HepG2 (cell line): ENCODE data around the gene TEAD4. TPM values are rescaled to one million over a fixed set of nuclear protein-coding genes. Genes with fewer than 3 reads are reported as not detected.

Source experiments
- ATF4 ChIP-seq, 2 experiments: fragments of 450-650 bp in 1 of 2; sonication (generic) in 1 of 2; formaldehyde crosslinking; IDR thresholded peaks; 2 replicates each; pipeline versions ENCODE4 v1.5.0 to v1.8.0; 2020 to 2022; ENCODE audit warnings: mild to moderate bottlenecking in 1 of 2, missing genetic modification reagents in 1 of 2
- GPN1 ChIP-seq: sonication (generic); formaldehyde crosslinking; IDR thresholded peaks from 2 replicates; pipeline ENCODE4 v1.5.1; 2020; ENCODE audit warnings: missing genetic modification reagents, borderline replicate concordance
- GTF3A ChIP-seq: sonication (generic); formaldehyde crosslinking; conservative IDR thresholded peaks from 2 replicates; pipeline ENCODE4 v1.4.0; 2020; ENCODE audit warnings: mild to moderate bottlenecking, missing genetic modification reagents
- JARID2 ChIP-seq: sonication (generic); formaldehyde crosslinking; IDR thresholded peaks from 2 replicates; pipeline ENCODE4 v1.8.1; 2023; ENCODE audit warnings: missing genetic modification reagents, inconsistent platforms; ENCODE audit not compliant: insufficient replicate concordance
- KLF15 ChIP-seq: sonication (generic); formaldehyde crosslinking; IDR thresholded peaks from 2 replicates; pipeline ENCODE4 v1.8.1; 2023; ENCODE audit warnings: borderline replicate concordance, mild to moderate bottlenecking, inconsistent platforms, missing genetic modification reagents, mixed read lengths
- KMT2B ChIP-seq: IDR thresholded peaks from 2 replicates; pipeline ENCODE4 v1.6.1; 2016; ENCODE audit warnings: missing genetic modification reagents, missing compliant biosample characterization
- LRRFIP1 ChIP-seq: sonication (generic); formaldehyde crosslinking; conservative IDR thresholded peaks from 2 replicates; pipeline ENCODE4 v1.4.0; 2020; ENCODE audit warnings: missing genetic modification reagents
- NAIF1 ChIP-seq: sonication (generic); formaldehyde crosslinking; IDR thresholded peaks from 2 replicates; pipeline ENCODE4 v1.5.0; 2020; ENCODE audit warnings: mild to moderate bottlenecking, missing genetic modification reagents, borderline replicate concordance
- NR1H2 ChIP-seq: sonication (generic); formaldehyde crosslinking; IDR thresholded peaks from 2 replicates; pipeline ENCODE4 v1.8.1; 2022; ENCODE audit warnings: low read depth, missing genetic modification reagents, borderline replicate concordance
- POLR2A ChIP-seq, 2 experiments: IDR thresholded peaks; 2 replicates each; pipeline ENCODE4 v1.6.1; 2011; ENCODE audit warnings: low read depth in 2 of 2, low read length in 2 of 2, mild to moderate bottlenecking in 1 of 2, moderate library complexity in 1 of 2; ENCODE audit not compliant: insufficient read depth in 1 of 2
- RBFOX2 ChIP-seq: fragments of 200-400 bp; formaldehyde crosslinking; IDR thresholded peaks from 2 replicates; pipeline ENCODE4 v1.6.1; 2017; ENCODE audit warnings: low read depth, mild to moderate bottlenecking, low read length
- SIN3A ChIP-seq: IDR thresholded peaks from 2 replicates; pipeline ENCODE4 v1.6.1; 2011; ENCODE audit warnings: low read depth, mild to moderate bottlenecking, control low read depth, low read length, borderline replicate concordance
- TCF7 ChIP-seq: sonication (generic); IDR thresholded peaks from 2 replicates; pipeline ENCODE4 v1.6.1; 2016; ENCODE audit warnings: antibody characterized with exemption, low read depth
- ZNF207 ChIP-seq: fragments of 450-650 bp; IDR thresholded peaks from 2 replicates; pipeline ENCODE4 v1.6.1; 2016; ENCODE audit warnings: antibody characterized with exemption, borderline replicate concordance
- ZNF281 ChIP-seq: sonication (generic); formaldehyde crosslinking; IDR thresholded peaks from 2 replicates; pipeline ENCODE4 v1.4.0; 2020; ENCODE audit warnings: missing genetic modification reagents, borderline replicate concordance
- ZNF3 ChIP-seq: IDR thresholded peaks from 2 replicates; pipeline ENCODE4 v1.7.0; 2017; ENCODE audit warnings: inconsistent platforms
- ZNF609 ChIP-seq: sonication (generic); formaldehyde crosslinking; IDR thresholded peaks from 2 replicates; pipeline ENCODE4 v1.4.0; 2020; ENCODE audit warnings: mild to moderate bottlenecking, missing genetic modification reagents, borderline replicate concordance
- ZNF747 ChIP-seq: sonication (generic); formaldehyde crosslinking; IDR thresholded peaks from 2 replicates; pipeline ENCODE4 v1.8.1; 2023; ENCODE audit warnings: missing genetic modification reagents, mild to moderate bottlenecking, borderline replicate concordance
- ZNF878 ChIP-seq: sonication (generic); formaldehyde crosslinking; IDR thresholded peaks from 2 replicates; pipeline ENCODE4 v1.8.1; 2023; ENCODE audit warnings: mild to moderate bottlenecking, missing genetic modification reagents, moderate library complexity
- polyA plus RNA-seq, 8 experiments: library from polyadenylated mRNA; depleted of rRNA in 3 of 8; stranded (reverse) in 7 of 8; unstranded in 1 of 8; fragments of >200 nt; fragmentation: Illumina TruSeq in 4 of 8; extraction: Trizol in 4 of 8; gene quantifications; 2 replicates each; pipeline versions ENCODE4 v1.2.1 to v1.2.3, GENCODE V29; 2011 to 2016; ENCODE audit warnings: low read depth in 4 of 8, missing spikeins in 1 of 8, mixed read lengths in 1 of 8; ENCODE audit not compliant: insufficient read depth in 1 of 8
- total RNA-seq, 5 experiments: library from RNA; depleted of rRNA; stranded (reverse); fragments of >200 nt; fragmentation: Illumina TruSeq; extraction: Trizol; gene quantifications; 2 replicates each; pipeline ENCODE4 v1.2.3, GENCODE V29; 2016; ENCODE audit warnings: low read depth in 1 of 5

Gene TEAD4
- total and polyA plus RNA-seq, 2 of the 13 experiments (the other 11 are each of a cell fraction or from before 2014, with no cell fraction given): 45.0 to 69.4 TPM

GRCh38 chr12:2963760-2964292 lies 4.6 kb downstream of the TEAD4 start (continued):
- TF ChIP-seq ATF4 (CRISPR knock-in tag; IDR thresholded peaks at IDR 0.05) (peak in 1 of 2 experiments; percentile 58; a peak in 2 of 4 replicates), TCF7 (peak; percentile 40; the same call in 1 of the 2 replicates), ZNF878 (CRISPR knock-in tag) (0 out of 2 replicates have a peak, but pooled peaks have one; percentile 4), JARID2 (CRISPR knock-in tag) (no peak), SIN3A (0 out of 2 replicates have a peak, but pooled peaks have one; percentile 15), KLF15 (CRISPR knock-in tag) (no peak), ZNF281 (CRISPR knock-in tag) (peak; percentile 90), LRRFIP1 (CRISPR knock-in tag) (no peak), RBFOX2 (peak; percentile 59), GTF3A (CRISPR knock-in tag) (no peak), ZNF747 (CRISPR knock-in tag) (no peak), KMT2B (no peak), ZNF207 (no peak), POLR2A (IDR thresholded peaks at IDR 0.05; ENCODE audit: insufficient read depth in 1 of 2, low read depth in 2 of 2, low read length in 2 of 2) (0 out of 4 replicates have a peak, but pooled peaks of 1 of the 2 experiments have one; percentile 20), NR1H2 (CRISPR knock-in tag) (no peak), ZNF609 (no peak; the same call in 1 of the 2 replicates), ZNF3 (CRISPR knock-in tag) (no peak), GPN1 (CRISPR knock-in tag) (no peak), NAIF1 (CRISPR knock-in tag) (peak; percentile 24; the same call in 1 of the 2 replicates)
